KBM-7 (cell line): ENCODE data around the gene RASIP1.
"Not testable (repeated sequence)": the region's sequence is repeated elsewhere in the genome, so short reads cannot be mapped to it uniquely, and the experiment has no call there.

Experiments used
- DNase-seq: peaks from one replicate; pipeline ENCODE4 v3.0.0-alpha.2; 2015
- in situ Hi-C: fragments of 300-500 bp; cut with MboI; formaldehyde crosslinking; loops from 2 replicates; pipeline ENCODE4 v1.14.3; 2020; ENCODE audit warnings: low sequenced_read_pairs, low pct_unique_long_range_greater_than_20kb, mixed read lengths

The RASIP1 gene, protein sequence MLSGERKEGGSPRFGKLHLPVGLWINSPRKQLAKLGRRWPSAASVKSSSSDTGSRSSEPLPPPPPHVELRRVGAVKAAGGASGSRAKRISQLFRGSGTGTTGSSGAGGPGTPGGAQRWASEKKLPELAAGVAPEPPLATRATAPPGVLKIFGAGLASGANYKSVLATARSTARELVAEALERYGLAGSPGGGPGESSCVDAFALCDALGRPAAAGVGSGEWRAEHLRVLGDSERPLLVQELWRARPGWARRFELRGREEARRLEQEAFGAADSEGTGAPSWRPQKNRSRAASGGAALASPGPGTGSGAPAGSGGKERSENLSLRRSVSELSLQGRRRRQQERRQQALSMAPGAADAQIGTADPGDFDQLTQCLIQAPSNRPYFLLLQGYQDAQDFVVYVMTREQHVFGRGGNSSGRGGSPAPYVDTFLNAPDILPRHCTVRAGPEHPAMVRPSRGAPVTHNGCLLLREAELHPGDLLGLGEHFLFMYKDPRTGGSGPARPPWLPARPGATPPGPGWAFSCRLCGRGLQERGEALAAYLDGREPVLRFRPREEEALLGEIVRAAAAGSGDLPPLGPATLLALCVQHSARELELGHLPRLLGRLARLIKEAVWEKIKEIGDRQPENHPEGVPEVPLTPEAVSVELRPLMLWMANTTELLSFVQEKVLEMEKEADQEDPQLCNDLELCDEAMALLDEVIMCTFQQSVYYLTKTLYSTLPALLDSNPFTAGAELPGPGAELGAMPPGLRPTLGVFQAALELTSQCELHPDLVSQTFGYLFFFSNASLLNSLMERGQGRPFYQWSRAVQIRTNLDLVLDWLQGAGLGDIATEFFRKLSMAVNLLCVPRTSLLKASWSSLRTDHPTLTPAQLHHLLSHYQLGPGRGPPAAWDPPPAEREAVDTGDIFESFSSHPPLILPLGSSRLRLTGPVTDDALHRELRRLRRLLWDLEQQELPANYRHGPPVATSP

DNA sequence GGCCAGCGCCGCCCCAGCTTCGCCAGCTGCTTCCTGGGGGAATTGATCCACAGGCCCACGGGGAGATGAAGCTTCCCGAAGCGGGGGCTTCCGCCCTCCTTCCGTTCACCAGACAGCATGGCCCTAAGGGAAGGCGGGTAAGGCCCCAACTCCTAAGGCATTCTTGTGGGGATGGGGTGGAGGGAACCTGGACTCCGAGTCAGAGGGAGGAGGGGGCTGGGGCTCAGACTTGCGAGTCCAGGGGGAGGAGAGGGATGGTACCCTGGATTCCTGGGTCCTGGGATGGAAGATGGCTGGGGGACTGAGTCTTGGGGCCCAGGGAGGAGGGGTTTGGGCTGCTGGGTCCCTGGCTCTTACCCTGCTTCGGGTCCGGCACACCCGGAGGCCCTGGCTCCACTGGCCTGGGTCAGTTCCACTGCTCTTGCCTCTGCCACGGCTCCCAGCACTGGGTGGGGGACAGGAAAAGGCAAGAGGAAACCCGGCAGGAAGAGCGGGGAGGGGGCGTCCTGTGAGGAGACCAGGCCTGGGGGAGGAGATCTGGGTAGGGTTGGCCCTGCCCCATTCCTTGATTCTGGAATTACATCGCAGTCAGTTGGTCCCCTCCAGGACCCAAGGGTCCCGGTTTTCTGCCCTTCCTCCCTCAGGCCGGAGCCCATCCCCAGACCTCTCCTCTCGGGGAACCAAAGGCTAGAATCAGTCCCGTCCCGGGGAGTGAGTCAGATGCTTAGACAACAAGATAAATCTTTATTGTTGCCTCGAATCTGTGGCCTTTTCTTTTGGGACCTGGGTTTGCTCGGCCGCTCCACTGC lies at the start of gene RASIP1:
TSS of gene RASIP1 (minus strand) at position 447 of the 809 bp plus-strand sequence. CDS start at position 119, 328 bp downstream.
- in situ Hi-C loops = no loop called here
- no peak for DNase-seq

DNA sequence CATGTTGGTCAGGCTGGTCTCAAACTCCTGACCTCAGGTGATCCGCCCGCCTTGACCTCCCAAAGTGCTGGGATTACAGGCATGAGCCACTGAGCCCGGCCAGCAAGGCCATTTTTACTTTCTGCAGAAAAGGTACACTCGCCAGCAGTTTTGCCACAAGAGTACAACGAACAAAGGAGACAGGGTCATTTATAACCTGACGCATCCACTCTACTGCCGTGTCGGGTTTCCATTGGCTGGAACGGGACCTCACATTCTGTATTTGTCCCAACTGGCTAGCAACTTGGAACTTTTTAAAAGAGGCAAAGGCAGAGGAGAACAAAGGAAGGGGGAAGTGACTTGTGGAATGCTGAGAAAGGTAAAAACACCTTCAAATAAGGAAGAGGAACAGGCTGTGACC lies 46.9 kb upstream of the RASIP1 start:
- DNase-seq, in situ Hi-C loops: not testable (repeated sequence)

DNA sequence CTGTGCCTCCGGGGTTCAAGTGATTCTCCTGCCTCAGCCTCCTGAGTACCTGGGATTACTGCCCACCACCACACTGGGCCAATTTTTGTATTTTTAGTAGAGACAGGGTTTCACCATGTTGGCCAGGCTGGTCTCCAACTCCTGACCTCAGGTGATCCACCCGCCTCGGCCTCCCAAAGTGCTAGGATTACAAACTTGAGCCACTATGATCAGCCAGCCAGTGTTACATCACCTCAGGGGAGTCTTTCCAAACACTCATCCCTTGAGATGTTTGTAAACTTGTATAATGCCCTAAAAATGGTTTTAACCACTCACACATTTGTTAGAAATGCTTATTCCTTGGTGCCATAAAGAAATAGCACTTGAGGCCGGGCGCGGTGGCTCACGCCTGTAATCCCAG lies 46.0 kb upstream of the RASIP1 start:
- in situ Hi-C loops, DNase-seq: not testable (repeated sequence)

DNA sequence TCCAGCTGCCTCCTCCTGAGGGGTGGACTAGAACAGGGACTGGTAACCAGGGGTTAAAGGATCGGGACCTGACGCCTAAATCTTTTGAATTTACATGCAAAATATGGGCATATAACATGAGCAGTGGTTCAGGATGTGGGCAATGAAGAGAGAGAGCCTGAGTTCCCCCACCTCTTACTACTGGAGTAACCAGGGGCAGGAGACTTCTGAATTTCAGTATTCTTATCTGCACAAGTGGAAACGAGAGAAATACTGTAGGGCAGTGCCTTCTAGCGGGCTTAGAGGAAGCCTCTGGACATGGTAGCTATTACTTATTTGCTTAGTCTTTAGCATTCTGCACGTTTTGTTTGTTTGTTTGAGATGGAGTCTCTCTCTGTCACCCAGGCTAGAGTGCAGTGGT lies 44.1 kb upstream of the RASIP1 start:
- no peak for DNase-seq
- in situ Hi-C loops = no loop called here

DNA sequence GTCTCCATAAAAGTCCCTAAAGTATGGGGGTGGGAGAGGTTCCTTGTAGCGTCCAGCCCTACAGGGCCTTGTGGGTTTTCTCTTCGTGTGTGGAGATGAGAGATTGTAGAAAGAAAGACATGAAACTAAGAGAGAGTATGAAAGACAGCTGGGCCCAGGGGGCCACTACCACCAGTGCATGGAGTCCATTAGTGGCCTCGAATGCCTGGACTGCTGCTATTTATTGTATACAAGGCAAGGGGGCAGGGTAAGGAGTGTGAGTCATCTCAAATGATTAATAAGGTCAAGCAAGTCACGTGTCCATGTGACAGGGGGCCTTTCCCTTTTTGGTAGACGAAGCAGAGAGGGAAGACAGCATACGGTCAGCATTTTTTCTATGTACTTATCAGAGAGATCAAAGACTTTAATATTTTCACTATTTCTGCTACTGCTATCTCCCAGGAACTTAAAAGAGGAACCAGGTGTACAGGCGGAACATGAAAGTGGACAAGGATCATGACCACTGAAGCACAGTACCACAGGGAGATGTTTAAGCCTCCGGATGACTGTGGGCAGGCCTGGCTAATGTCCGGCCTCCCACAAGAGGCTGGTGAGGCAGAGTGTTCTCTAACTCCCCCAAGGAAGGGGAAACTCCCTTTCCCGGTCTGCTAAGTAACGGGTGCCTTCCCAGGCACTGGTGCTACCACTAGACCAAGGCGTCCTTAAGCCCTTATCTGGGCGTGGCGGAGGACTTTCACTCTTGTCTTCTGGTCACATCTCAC lies 40.4 kb upstream of the RASIP1 start:
- in situ Hi-C loops = no loop called here
- DNase-seq = peak; percentile 32

DNA sequence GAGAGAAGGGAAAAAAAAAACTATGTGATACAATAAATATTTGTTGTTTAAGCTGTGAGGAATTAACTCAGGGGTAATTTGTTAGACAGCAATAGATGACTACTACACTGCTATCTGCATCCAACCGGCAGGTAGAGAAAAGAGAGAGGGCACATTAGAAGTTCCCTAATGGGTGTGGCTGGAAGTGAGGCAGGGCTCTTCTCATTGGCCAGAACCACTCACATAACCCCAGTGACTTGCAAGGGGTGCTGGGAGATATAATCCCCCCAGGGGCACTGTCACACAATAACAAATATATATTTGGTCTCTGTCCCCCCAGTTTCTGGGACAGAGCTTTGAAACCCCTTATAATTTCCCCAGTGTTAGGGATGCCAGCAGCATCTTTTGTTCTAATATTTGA lies 39.2 kb upstream of the RASIP1 start:
- in situ Hi-C loops = no loop called here
- no peak for DNase-seq

DNA sequence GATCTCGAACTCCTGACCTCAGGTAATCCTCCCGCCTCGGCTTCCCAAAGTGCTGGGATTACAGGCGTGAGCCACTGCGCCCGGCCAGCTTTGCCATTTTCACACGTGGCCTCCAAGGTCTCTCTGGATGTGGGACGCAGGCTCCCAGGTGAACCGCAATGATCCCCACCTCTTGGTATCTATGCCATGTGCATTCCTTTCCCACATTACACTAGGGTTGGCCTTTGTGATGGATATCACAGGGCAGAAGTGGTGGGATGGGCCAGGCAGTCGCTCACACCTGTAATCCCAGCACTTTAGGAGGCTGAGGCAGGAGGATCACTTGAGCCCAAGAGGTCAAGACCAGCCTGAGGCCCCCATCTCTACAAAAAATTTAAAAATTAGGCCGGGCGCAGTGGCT lies 37.3 kb upstream of the RASIP1 start:
- DNase-seq = no peak
- in situ Hi-C loops = no loop called here

DNA sequence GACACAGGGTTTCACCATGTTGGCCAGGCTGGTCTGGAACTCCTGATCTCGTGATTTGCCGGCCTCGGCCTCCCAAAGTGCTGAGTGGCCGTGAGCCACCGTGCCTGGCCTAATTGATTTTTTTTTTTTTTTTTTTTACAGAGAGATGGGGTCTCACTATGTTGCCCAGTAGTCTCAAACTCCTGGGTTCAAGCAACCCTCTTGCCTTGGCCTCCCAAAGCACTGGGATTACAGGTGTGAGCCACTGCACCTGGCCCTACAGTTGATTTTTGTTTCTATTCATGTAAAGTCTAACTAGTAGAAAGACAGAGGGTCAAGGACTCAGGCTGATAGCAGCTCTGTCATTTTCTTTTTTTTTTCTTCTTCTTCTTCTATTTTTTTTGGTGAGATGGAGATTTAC lies 36.7 kb upstream of the RASIP1 start:
- no peak for DNase-seq
- in situ Hi-C loops = no loop called here

DNA sequence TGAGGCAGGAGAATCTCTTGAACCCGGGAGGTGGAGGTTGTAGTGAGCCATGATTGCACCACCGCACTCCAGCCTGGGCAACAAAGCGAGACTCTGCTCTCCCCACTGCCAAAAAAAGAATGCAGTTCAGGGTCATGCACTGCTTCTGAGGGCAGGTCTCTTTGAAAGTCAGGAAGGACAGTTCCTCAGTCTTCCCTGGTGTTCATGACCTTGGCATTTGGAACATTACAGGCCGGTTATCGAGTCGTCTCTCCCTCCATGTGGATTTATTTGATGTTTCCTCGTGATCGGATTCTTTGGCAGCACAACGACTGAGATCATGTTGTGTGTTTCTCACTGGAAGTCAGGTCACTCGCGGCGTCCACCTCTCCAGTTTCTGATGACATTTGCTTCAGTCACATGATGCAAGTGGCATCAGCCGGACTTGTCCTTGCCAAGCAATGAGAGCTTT lies 32.1 kb upstream of the RASIP1 start:
- in situ Hi-C loops = no loop called here
- DNase-seq = no peak

DNA sequence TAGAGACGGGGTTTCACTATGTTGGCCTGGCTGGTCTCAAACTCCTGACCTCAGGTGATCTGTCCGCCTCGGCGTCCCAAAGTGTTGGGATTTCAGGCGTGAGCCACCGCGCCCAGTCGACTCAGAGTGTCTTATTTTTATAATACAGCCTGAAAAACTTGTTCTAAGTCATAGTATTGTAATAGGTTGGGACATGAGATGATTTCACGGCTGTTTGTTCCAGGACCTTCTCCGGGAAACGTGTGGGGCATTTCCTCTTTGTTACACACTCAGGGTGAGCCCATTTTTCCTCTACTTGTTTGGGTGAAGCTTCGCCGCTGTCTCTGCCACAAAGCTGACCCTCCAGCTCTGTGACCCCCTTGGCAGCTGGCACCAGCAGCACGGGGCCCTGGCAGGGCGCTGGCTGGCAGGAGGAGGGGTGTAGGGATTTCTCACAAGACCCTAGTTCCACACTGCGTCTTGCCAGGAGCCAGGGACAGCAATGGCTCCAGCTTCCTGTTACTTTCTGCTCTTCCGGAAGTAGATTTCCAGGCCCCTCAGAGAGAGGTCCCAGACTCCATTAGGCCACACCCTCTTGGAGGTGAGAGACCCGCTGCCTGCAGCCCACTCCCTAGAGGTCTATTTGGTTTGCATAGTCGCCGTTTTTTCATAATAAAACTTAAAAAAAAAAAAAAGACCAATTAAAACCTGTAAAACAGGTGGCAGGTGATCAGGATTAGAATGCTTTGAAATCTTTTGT lies 30.5 kb upstream of the RASIP1 start:
- DNase-seq = no peak
- in situ Hi-C loops = no loop called here

DNA sequence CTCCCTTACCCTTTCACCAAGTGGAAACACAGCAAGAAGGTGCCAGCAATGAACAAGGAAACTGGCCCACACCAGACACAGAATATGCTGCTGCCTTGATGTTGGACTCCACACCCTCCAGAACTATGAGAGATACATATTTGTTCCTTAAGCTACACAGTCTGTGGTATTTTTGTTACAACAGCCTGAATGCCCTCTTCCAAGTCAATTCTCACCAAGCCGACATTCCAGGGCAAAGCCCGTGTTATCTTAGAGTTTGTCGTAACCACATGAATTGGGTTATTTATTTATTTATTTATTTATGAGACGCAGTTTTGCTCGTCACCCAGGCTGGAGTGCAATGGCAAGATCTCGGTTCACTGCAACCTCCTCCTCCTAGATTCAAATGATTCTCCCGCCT lies 29.9 kb upstream of the RASIP1 start:
- in situ Hi-C loops = no loop called here
- DNase-seq = no peak

DNA sequence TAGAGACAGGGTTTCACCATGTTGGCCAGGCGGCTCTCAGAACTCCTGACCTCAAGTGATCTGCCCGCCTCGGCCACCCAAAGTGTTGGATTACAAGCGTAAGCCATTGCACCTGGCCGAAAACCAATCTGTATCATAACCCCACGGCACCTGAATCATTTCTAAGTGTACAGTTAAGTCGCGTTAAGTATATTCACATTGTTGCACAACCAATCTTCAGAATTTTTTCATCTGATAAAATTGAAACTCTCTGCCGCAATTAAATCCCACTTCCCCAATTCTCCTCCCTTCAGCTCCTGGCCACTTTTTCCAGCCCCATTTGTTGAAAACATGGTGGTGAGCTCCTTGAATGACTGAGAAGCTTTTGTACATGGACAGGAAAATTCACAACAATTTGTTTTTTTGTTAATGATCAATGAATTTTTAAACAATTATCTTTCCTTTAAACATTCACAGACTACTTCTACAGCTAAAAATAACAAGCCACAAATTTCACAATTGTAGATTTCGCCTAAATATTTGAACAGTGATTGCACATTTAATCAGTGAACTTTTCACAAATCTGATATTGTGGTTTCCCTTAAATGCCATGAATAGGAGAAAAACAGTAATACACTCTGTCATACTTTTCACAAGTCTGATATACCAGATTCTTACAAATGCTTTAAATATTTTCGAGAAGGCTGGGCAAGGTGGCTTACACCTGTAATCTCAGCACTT lies 28.7 kb upstream of the RASIP1 start:
- in situ Hi-C loops = no loop called here

DNA sequence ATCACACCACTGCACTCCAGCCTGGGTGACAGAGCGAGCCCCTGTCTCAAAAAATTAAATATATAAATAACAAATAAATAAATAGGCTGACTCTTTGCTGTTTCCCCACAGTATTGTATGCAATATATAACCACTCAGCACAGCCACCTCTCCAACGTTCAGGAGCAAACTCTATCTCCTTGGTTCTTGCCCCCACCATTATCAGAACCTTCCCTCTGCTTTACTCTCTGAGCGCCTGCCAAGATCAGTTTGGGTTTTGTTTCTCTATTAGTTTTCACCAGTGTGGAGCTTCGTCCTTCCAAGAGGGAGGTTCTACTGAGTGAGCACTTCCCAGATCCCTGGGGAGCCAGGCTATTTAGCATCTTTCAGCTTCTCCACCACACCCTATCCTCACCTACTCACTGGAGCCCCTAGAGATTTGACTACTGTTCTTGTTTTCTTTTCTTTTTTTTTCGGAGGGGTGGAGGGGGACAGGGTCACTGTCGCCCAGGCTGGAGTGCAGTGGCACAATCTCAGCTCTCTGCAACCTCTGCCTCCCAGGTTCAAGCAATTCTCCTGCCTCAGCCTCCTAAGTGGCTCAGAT lies 27.9 kb upstream of the RASIP1 start:
- DNase-seq, in situ Hi-C loops: not testable (repeated sequence)

More for the DNA sequence above, 28.7 kb upstream of the RASIP1 start:
- DNase-seq = peak; percentile 72

DNA sequence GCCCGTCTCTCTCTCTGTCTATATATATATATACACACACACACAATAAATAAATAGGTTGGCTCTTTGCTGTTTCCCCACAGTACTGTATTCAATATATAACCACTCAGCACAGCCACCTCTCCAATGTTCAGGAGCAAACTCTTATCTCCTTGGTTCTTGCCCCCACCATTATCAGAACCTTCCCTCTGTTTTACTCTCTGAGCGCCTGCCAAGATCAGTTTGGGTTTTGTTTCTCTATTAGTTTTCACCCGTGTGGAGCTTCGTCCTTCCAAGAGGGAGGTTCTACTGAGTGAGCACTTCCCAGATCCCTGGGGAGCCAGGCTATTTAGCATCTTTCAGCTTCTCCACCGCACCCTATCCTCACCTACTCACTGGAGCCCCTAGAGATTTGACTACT lies 25.4 kb upstream of the RASIP1 start:
- in situ Hi-C loops, DNase-seq: not testable (repeated sequence)

DNA sequence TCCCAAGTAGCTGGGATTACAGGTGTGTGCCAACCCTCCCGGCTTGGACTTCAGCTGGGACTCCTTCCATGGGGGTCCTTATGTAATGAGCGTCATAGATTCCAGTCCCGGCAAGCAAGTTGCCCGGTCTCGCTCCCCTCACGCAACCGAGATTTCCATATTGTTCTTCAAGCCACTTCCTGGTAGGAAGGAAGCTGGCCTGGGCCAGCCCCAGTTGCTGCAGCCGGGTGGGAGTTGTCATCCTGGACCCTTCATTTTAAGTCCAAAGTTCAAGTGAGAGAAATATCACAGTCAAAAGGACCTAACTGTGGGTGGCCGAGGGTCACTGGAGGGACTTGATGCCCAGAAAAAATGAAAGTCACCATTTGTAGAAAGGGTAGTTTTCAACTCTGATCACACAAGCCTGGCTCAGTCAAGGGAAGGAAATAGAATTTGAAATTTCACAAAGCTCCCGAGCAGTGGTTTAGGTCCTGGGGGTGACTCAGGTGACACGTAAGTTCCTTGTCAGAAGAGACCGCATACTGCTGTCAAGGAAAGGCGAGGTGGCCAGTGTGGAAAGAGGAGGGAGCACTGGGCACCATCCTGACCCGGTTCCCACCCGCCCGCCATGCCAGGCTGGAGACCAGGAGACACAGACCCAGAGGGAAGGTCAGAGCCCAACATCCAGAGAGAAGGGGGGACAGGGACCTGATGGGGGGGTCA lies 20.2 kb upstream of the RASIP1 start:
- in situ Hi-C loops = no loop called here
- DNase-seq = no peak

DNA sequence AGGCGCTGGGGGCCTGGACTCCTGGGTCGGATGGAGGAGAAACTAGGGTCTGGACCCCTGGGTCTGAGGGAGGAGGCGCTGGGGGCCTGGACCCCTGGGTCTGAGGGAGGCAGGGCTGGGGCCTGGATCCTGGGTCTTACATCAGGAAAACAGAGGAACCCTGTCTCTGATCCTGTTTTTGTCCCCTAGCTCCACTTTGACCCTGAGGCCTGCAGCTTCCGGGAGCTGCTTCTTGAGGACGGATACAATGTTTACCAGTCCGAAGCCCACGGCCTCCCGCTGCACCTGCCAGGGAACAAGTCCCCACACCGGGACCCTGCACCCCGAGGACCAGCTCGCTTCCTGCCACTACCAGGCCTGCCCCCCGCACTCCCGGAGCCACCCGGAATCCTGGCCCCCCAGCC lies 17.3 kb upstream of the RASIP1 start:
- in situ Hi-C loops = no loop called here
- no peak for DNase-seq
